ENCODE data around the gene ZC3H18.
A peak's percentile ranks its signal among the peaks of the same experiment; 100 is the strongest.
"Not testable (repeated sequence)": the region's sequence is repeated elsewhere in the genome, so short reads cannot be mapped to it uniquely, and the experiment has no call there.

Gene ZC3H18

DNA sequence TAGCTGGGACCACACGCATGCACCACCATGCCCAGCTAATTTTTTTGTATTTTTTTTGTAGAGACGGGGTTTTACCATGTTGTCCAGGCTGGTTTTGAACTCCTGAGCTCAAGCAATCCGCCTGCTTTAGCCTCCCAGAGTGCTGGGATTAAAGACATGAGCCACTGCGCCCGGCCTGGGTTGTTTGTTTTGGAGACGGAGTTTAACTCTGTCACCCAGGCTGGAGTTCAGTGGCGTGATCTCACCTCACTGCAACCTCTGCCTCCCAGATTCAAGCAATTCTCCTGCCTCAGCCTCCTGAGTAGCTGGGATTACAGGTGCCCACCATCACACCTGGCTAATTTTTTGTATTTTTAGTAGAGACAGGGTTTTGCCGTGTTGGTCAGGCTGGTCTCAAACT lies 39.2 kb downstream of the ZC3H18 start:
- H3K27ac Mint-ChIP-seq; DNase-seq; H3K27me3 Mint-ChIP-seq; H3K9me3 Mint-ChIP-seq; H3K4me1 Mint-ChIP-seq (ENCODE audit: low read depth); H3K4me3 Mint-ChIP-seq: not testable (repeated sequence)
- H3K36me3 Mint-ChIP-seq (ENCODE audit: low read depth): peaks cover 90% of the 10 kb centered on the region

DNA sequence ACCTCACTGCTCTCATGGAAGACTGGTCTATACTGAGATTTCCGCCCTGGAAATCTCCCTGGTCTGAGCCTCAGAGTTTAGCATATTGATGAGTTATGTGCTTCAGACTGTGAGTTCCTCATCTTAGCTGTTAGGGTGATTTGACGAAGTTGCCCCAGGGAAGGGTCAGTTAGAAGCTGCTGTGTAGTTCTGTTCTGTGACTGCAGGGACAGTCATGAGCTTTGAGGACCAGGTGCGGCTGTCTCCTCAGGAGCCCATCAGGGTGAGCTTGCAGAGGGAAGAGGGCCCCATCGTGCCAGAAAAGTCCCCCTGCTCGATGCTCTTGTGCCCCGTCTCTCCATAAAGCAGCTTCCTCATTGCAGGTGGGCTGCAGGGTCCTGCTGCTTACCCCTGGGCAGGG lies 39.9 kb downstream of the ZC3H18 start:
- no peak for DNase-seq
- H3K4me3 Mint-ChIP-seq: no peak overlapping the region
- H3K4me1 Mint-ChIP-seq (ENCODE audit: low read depth): peaks cover 5% of the 10 kb centered on the region
- H3K27me3 Mint-ChIP-seq: no peaks in the 10 kb centered on the region
- H3K36me3 Mint-ChIP-seq (ENCODE audit: low read depth): peaks cover 89% of the 10 kb centered on the region
- no peaks in the 10 kb centered on the region for H3K9me3 Mint-ChIP-seq
- H3K27ac Mint-ChIP-seq: no peak overlapping the region

DNA sequence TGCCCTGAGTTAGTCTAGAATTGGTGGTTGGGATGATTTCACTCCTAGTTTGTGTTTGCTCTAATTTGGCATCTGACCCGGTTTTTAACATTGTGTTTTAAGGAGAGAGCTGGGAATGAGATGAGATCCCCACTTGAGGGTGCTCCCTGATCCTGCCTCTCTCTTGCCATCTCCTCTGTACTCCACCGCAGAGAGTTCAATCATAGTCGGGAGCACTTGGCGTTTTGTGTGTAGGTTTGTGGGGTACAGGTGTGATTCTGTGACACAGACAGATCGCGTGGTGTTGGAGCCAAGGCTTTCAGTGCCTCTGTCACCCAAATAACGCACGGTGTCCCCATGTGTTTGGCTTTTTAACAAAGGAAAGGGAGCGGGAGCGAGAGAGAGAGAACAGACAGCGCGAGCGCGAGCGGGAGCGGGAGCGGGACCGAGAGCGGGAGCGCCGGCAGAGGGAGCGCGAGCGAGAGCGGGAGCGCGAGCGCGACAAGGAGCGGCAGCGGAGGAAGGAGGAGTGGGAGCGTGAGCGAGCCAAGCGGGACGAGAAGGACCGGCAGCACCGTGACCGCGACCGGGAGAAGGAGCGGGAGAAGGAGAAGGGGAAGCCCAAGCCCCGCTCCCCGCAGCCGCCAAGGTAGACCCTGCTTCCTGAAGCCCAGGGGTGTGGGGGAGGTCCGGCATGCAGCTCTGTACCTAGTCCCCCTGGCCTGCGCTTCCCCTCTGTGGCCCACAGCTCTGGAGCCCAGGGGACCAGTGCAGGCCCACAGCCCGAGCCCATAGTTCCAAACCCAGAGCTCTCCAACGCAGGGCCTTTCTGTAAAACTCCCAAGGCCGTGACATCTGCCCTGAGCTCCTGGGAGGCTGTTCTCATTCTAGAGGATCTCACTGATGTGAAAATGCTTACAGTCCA lies 41.0 kb downstream of the ZC3H18 start:
- Mint-ChIP-seq H3K36me3 (ENCODE audit: low read depth) (peaks cover 90% of the 10 kb centered on the region), H3K4me1 (ENCODE audit: low read depth) (peaks cover 8% of the 10 kb centered on the region)
- DNase-seq: no peak

DNA sequence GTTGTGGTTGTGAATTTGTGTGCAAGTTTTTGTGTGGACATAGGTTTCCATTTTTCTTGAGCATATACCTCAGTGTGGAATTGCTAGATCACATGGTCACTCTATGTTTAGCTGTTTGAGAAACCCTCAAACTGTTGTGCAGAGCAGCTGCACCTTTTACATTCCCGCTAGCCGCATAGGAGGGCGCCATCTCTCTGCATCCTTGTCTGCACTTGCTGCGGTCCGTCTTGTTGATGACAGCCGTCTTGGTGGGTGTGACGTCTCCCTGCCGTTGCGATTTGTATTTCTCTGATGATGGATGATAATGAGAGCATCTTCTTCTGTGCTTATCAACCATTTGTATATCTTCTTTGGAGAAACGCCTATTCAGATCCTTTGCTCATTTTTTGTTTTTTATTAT lies 43.1 kb downstream of the ZC3H18 start:
- Mint-ChIP-seq H3K27ac (peak overlapping the region; percentile 2), H3K9me3 (no peaks in the 10 kb centered on the region), H3K27me3 (no peaks in the 10 kb centered on the region), H3K4me3 (no peak overlapping the region), H3K36me3 (ENCODE audit: low read depth) (peaks cover 91% of the 10 kb centered on the region), H3K4me1 (ENCODE audit: low read depth) (peaks cover 15% of the 10 kb centered on the region)
- DNase-seq: no peak

More for the DNA sequence above, 41.0 kb downstream of the ZC3H18 start:
- Mint-ChIP-seq H3K4me3 (no peak overlapping the region), H3K27me3 (no peaks in the 10 kb centered on the region), H3K27ac (no peak overlapping the region), H3K9me3 (no peaks in the 10 kb centered on the region)

DNA sequence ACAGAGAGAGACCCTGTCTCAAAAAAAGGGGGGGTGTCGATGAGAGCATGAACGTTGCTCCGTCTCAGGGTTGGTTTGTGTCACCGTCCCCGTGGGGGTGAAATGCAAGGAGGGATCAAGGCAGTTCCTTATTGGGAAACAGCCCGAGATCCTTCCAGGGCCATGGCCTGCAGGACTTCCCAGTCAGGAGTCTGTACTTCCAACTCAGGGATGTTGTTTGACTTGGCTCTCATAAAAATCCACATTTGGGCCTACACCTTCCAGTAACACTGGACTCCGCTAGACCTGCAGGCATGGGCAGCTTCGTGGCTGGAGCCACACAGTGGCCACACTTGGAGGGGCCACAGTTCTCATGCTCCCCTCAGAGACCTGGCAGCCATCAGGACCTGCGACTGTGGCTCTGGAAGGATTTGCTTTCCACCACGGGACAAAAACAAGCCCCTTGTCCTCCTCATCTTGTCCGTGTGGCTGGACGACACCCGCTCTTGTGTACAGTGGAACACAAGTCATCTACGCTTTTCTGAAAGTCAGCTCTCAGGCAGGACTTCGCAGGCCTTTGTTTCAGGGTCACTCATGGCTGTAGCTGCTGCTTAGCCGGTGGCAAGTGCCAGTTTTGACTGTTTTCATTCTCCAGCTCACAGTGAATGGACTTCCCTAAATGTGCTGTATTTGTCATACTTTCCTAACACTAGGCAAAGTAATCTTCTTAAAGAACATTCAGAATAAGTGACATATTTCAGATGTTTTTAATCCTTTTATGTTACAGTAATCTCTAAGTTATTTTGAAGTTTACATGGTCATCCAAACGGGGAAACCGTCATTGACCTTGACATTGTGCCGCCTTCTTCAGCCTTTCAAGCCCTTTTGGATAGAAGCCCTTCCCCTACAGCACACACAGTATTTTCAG lies 44.0 kb downstream of the ZC3H18 start:
- H3K27me3 Mint-ChIP-seq: no peaks in the 10 kb centered on the region
- no peak for DNase-seq
- H3K4me3 Mint-ChIP-seq: no peak overlapping the region
- peaks cover 24% of the 10 kb centered on the region for H3K4me1 Mint-ChIP-seq (ENCODE audit: low read depth)
- H3K27ac Mint-ChIP-seq: peak overlapping the region; percentile 17
- H3K9me3 Mint-ChIP-seq: no peaks in the 10 kb centered on the region
- H3K36me3 Mint-ChIP-seq (ENCODE audit: low read depth): peaks cover 92% of the 10 kb centered on the region

DNA sequence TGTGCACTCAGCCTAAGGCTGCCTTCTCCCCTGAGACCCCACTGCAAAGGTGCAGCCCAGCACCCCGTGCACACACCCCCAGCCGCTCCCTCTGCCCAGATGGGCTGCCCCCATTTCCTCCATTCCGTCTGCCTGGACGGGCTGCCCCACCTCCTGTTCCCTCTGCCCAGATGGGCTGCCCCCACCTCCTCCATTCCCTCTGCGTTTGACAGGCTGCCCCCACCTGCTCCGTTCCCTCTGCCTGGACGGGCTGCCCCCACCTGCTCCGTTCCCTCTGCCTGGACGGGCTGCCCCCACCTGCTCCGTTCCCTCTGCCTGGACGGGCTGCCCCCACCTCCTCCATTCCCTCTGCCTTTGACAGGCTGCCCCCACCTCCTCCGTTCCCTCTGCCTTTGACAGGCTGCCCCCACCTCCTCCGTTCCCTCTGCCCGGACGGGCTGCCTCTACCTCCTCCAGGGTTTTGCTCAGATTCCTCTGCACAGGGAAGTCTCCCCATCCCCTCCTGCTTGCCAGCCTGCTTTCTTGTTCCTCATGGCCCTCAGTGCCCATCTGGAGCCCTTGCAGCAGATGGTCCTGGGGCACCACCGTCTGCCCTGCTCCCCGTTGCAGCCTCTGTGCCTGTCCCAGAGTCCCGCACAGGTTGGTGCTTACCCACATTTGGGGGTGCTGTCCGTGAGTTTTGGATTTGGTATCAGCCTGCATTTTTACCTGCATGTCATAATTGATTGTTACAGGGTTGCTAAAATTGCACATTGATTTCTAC lies 44.8 kb downstream of the ZC3H18 start:
- H3K4me1 Mint-ChIP-seq (ENCODE audit: low read depth): peaks cover 32% of the 10 kb centered on the region
- no peak overlapping the region for H3K4me3 Mint-ChIP-seq
- H3K27me3 Mint-ChIP-seq: no peaks in the 10 kb centered on the region
- no peak for DNase-seq
- H3K36me3 Mint-ChIP-seq (ENCODE audit: low read depth): peaks cover 91% of the 10 kb centered on the region
- peak overlapping the region; percentile 67 for H3K27ac Mint-ChIP-seq
- H3K9me3 Mint-ChIP-seq: no peaks in the 10 kb centered on the region

DNA sequence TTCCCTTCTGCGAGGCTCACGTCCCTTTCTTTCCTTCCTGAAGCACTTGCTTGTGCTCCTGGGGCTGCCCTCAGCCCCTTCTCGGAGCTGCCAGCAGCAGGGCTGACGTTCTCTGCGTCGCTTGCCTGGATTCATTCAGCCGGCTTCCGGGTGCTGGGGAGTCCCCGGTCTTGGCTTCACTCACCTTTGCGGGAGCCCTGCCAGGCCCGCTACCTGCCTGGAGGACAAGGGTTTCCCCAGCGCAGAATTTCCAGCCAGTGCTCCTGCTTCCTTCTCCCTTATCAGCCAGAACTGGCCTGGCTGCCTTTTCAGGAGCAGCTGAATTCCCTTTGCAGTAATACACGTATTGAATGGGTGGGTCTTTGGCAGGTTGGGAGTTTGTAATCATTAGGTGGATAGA lies 46.1 kb downstream of the ZC3H18 start:
- Mint-ChIP-seq H3K27ac (peak overlapping the region; percentile 36), H3K27me3 (no peaks in the 10 kb centered on the region), H3K9me3 (no peaks in the 10 kb centered on the region), H3K4me3 (no peak overlapping the region), H3K36me3 (ENCODE audit: low read depth) (peaks cover 88% of the 10 kb centered on the region), H3K4me1 (ENCODE audit: low read depth) (peaks cover 41% of the 10 kb centered on the region)
- DNase-seq: no peak

DNA sequence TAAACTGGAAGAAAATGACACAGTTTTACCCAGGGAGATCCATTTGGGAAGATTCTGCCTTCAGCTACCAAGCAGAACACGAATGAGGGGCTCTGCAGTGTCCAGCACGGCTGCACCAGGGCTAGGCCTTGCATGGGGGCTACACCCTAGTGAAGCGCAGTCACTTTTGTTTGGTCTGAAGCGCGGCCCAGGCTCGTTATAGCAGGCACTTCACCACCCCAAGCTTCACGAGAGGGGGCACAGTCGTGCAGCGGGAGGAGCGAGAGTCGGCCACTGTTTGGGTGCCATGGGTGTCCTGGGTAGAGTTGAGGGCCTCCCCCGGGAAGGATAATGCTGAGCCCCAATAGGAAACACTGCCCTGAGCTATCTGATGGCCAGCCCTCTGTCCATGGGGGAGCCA lies 46.5 kb downstream of the ZC3H18 start:
- peaks cover 88% of the 10 kb centered on the region for H3K36me3 Mint-ChIP-seq (ENCODE audit: low read depth)
- peaks cover 41% of the 10 kb centered on the region for H3K4me1 Mint-ChIP-seq (ENCODE audit: low read depth)
- H3K9me3 Mint-ChIP-seq: no peaks in the 10 kb centered on the region
- H3K27me3 Mint-ChIP-seq: no peaks in the 10 kb centered on the region
- H3K27ac Mint-ChIP-seq: peak overlapping the region; percentile 36
- no peak for DNase-seq
- no peak overlapping the region for H3K4me3 Mint-ChIP-seq

DNA sequence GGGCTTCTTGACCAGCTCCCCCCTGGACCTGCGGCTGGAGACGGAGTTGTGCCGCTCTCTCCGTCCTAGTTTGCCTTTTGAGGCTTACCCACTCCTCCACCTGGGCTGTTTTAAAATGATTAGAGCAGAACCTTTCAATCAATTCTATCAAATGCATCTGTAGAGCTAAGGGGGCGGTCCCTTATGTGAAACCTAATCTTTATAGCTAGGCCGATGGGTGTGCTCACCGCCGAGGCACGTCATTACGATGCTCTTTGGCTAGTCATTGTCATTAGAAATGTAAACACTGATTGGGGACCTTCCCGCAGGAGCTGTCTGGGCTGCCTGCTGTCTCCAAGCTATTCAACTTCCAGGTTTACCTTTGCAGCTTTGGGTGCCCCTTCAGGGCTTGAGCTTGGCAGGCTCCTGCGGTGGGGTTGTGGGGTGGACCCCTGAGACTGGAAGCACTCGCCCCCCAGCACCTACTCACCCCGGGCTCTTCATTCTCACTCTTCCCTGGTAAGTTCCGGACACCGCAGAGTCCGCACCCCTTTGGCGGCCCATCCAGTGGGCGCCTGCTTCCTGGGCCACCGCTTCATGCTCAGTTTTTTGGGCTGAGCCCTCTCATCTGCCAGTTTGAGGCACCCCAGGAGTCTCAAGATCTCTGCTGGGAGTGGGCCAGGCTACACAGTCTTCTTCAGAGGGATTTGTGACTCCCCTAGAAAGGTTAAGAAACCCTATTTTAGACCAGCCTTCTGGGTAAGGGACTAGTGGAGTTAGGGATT lies 47.2 kb downstream of the ZC3H18 start:
- no peak overlapping the region for H3K4me3 Mint-ChIP-seq
- DNase-seq: no peak
- H3K27ac Mint-ChIP-seq: peak overlapping the region; percentile 58

DNA sequence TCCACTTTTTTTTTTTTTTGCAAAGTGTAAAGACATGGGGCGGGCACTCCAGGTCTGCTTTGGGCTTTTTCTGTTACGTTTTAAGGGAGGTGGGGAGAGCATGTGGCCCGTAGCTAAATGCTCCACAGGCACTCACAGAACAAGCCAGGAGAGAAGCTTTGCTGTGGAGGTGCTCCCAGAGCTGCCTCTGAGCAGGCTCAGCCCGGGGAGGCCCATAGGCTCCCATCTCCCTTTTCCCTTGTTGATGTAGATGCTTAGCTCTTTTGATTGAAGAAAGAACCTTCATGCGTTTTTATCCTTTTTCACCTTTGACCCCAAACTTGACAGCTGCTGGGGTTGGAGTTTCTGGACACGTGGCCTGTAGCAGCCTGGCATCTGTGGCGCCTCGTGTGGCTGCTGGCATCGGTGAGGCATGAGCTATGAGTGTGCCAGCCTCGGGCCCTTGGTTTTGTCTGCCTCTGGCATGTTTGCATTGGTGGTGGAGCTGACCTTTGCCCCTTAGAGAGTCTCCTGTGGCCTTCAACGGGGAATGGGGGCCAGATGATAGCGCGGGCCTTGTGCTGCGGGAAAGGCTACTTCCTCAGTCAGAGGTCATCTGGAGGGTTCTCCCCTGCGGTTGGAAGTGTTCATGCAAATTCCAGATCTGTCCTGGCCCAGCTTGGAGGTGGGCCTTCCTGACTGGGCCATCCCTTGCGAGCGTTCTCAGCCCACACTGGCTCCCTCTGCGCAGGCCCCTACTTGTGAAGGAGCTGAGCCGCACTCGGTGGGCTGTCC lies 48.2 kb downstream of the ZC3H18 start:
- Mint-ChIP-seq H3K9me3 (no peaks in the 10 kb centered on the region), H3K4me1 (ENCODE audit: low read depth) (peaks cover 41% of the 10 kb centered on the region), H3K27ac (peak overlapping the region; percentile 69), H3K36me3 (ENCODE audit: low read depth) (peaks cover 91% of the 10 kb centered on the region), H3K4me3 (no peak overlapping the region), H3K27me3 (no peaks in the 10 kb centered on the region)
- DNase-seq: no peak

More for the DNA sequence above, 47.2 kb downstream of the ZC3H18 start:
- Mint-ChIP-seq H3K27me3 (no peaks in the 10 kb centered on the region), H3K4me1 (ENCODE audit: low read depth) (peaks cover 41% of the 10 kb centered on the region), H3K9me3 (no peaks in the 10 kb centered on the region), H3K36me3 (ENCODE audit: low read depth) (peaks cover 90% of the 10 kb centered on the region)

DNA sequence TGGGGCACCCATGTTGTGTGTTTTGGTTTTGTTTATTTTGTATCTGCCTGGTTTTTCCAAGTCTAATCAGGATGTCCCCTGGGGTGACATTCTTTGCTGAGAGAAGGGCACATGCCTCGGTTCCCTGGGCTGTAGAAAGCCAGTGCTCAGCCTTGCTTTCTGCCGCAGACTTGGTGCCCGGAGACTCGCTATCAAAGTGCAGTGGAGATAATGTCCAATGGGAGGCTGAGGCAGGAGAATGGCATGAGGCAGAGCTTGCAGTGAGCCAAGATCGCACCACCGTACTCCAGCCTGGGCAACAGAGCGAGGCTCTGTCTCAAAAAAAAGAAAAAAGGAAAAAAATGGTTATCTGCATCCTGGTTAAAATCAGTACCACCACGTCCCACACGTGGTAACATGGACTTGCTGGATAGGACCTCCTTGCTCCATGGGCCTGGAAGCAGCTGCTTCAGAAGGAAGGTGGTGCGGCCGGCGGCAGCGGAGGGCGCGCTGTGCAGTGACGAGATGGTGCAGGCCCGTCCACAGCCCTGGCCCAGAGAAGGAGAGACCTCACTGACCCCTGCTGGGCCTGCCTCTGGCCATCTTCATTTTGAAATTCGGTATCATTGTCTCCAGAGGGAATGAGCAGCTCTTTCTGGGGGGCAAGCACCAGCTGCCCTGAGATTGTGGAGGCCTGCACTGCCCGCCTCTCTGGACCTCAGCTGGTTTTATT lies 48.9 kb downstream of the ZC3H18 start:
- H3K36me3 Mint-ChIP-seq (ENCODE audit: low read depth): peaks cover 91% of the 10 kb centered on the region
- peak overlapping the region; percentile 69 for H3K27ac Mint-ChIP-seq
- no peak overlapping the region for H3K4me3 Mint-ChIP-seq
- H3K9me3 Mint-ChIP-seq: no peaks in the 10 kb centered on the region
- no peaks in the 10 kb centered on the region for H3K27me3 Mint-ChIP-seq
- peaks cover 40% of the 10 kb centered on the region for H3K4me1 Mint-ChIP-seq (ENCODE audit: low read depth)
- no peak for DNase-seq

DNA sequence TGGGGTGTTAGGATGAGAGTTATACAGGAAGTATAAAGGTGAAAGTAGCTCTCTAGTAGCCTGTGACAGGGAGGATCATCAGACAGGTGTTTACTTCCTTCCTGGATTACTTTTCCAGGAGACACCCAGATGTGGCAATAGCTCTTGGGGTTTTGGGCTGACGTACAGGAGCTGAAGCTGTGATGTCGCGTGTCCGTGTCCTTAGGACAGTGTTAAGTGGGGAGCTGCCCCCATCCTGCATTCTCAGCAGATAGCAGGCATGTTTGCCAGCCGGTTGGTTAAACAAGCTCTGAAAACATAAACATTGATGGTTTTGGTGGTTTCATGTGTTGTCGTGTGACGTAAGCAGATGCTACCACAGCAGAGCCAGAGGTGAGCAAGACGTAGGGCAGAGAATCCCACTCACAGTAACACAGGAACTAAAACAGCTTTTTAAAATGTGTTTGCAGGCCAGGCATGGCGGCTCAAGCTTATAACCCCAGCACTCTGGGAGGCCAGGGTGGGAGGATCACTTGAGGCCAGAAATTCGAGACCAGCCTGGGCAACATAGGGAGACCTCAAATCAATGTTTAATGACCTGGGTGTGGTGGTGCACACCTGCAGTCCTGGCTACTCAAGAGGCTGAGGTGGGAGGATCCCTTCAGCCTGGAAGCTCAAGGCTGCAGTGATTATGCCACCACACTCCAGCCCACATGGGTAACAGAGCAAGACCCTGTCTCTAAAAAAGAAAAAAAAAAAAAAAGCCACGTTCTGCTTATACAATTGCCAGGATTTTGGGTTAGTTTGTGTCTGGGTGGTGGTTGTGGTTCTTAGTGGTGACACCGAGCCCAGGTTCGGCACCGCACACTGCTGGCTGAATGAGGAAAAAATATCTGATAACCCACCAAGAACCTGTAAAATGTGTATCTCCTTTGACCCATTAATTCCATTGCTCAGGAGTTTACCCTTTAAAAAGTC lies 49.9 kb downstream of the ZC3H18 start:
- Mint-ChIP-seq H3K27ac (peak overlapping the region; percentile 84), H3K4me3 (peak overlapping the region; percentile 10), H3K27me3 (no peaks in the 10 kb centered on the region), H3K36me3 (ENCODE audit: low read depth) (peaks cover 94% of the 10 kb centered on the region), H3K9me3 (no peaks in the 10 kb centered on the region), H3K4me1 (ENCODE audit: low read depth) (peaks cover 42% of the 10 kb centered on the region)
- DNase-seq: peak; percentile 54

Data from activated T-cell treated with anti-CD3 and anti-CD28 coated beads, Interleukin-2, amount 50 U/mL, for 24 hours (primary cell).